ENCODE measurements around the gene PARD3.

- TF ChIP-seq, protein P1, sequence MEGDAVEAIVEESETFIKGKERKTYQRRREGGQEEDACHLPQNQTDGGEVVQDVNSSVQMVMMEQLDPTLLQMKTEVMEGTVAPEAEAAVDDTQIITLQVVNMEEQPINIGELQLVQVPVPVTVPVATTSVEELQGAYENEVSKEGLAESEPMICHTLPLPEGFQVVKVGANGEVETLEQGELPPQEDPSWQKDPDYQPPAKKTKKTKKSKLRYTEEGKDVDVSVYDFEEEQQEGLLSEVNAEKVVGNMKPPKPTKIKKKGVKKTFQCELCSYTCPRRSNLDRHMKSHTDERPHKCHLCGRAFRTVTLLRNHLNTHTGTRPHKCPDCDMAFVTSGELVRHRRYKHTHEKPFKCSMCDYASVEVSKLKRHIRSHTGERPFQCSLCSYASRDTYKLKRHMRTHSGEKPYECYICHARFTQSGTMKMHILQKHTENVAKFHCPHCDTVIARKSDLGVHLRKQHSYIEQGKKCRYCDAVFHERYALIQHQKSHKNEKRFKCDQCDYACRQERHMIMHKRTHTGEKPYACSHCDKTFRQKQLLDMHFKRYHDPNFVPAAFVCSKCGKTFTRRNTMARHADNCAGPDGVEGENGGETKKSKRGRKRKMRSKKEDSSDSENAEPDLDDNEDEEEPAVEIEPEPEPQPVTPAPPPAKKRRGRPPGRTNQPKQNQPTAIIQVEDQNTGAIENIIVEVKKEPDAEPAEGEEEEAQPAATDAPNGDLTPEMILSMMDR (IDR thresholded peaks at IDR 0.05) = no peak
- no peak for TF ChIP-seq POLR2A (IDR thresholded peaks at IDR 0.05)
These were observed 608.2 kb downstream of the PARD3 start for GRCh38 chr10:34206935-34207268.
